CD4-positive, alpha-beta T cell (primary cell): ENCODE data around the gene TPD52L3. TPM values are rescaled to one million over a fixed set of nuclear protein-coding genes. Genes with fewer than 3 reads are reported as not detected.

Experiments
- ATAC-seq: fragments of 200-7000 bp; cut with Tn5 transposase; one replicate; pipeline ENCODE4 v1.10.0; 2022; ENCODE audit warnings: mild to moderate bottlenecking; ENCODE audit not compliant: poor library complexity
- CTCF ChIA-PET: fragments of 350-600 bp; sonication (Branson Sonifier 250); formaldehyde crosslinking; loops from one replicate; lab custom pipeline; 2021; ENCODE audit warnings: antibody characterized with exemption, inconsistent platforms; lab: Charles Lee
- POLR2A ChIA-PET: fragments of 350-600 bp; sonication (Branson Sonifier 250); formaldehyde crosslinking; loops from one replicate; lab custom pipeline; 2021; ENCODE audit warnings: antibody characterized with exemption, inconsistent platforms; lab: Charles Lee
- DNase-seq, 14 experiments: peaks; one replicate each; pipeline ENCODE4 v3.0.0-alpha.2; 2013 to 2020; ENCODE audit warnings: mixed read lengths in 2 of 14
- H3K27ac ChIP-seq, 2 donors: one replicate each; pipeline versions ENCODE4 v1.5.1 to v1.7.0; 2013; ENCODE audit warnings: low read length in 2 of 2, low read depth in 1 of 2, mild to moderate bottlenecking in 1 of 2
- H3K27me3 ChIP-seq, 2 experiments: 1 replicate in 1 of 2; 2 replicates in 1 of 2; pipeline versions ENCODE4 v1.6.1 to v1.7.0; 2013; ENCODE audit warnings: low read length in 2 of 2, control low read depth in 1 of 2, mild to moderate bottlenecking in 1 of 2, moderate library complexity in 1 of 2; ENCODE audit not compliant: insufficient read depth in 2 of 2, control insufficient read depth in 1 of 2
- H3K36me3 ChIP-seq: one replicate; pipeline ENCODE4 v1.6.1; 2013; ENCODE audit warnings: low read length, control low read depth; ENCODE audit not compliant: insufficient read depth
- H3K4me1 ChIP-seq: one replicate; pipeline ENCODE4 v1.6.1; 2013; ENCODE audit warnings: low read length, control low read depth; ENCODE audit not compliant: insufficient read depth
- H3K4me3 ChIP-seq: one replicate; pipeline ENCODE4 v1.5.1; 2013; ENCODE audit warnings: mild to moderate bottlenecking, low read length, moderate library complexity
- H3K9me3 ChIP-seq, 2 experiments: 1 replicate in 1 of 2; 2 replicates in 1 of 2; pipeline versions ENCODE4 v1.6.1 to v1.7.0; 2013; ENCODE audit warnings: low read length in 2 of 2, mild to moderate bottlenecking in 2 of 2, control low read depth in 1 of 2, moderate library complexity in 1 of 2; ENCODE audit not compliant: control insufficient read depth in 1 of 2, insufficient read depth in 1 of 2
- H3K27ac Mint-ChIP-seq: one replicate; pipeline ENCODE4 v1.8.0; 2020; ENCODE audit warnings: mixed read lengths
- H3K27me3 Mint-ChIP-seq: one replicate; pipeline ENCODE4 v1.8.0; 2021; ENCODE audit warnings: mixed read lengths
- H3K36me3 Mint-ChIP-seq: one replicate; pipeline ENCODE4 v1.8.0; 2021; ENCODE audit warnings: low read depth, mixed read lengths
- H3K4me1 Mint-ChIP-seq: one replicate; pipeline ENCODE4 v1.8.0; 2021; ENCODE audit warnings: low read depth, mixed read lengths
- H3K4me3 Mint-ChIP-seq: one replicate; pipeline ENCODE4 v1.8.0; 2020; ENCODE audit warnings: mild to moderate bottlenecking, mixed read lengths
- H3K9me3 Mint-ChIP-seq: one replicate; pipeline ENCODE4 v1.8.0; 2020; ENCODE audit warnings: mixed read lengths
- CTCF ChIP-seq: fragments of 200-600 bp; IDR thresholded peaks from one replicate; pipeline ENCODE4 v1.8.0; 2022; ENCODE audit warnings: antibody characterized with exemption, mild to moderate bottlenecking
- intact Hi-C, 2 experiments: fragments of 100-400 bp; cut with DNase I in 1 of 2; cut with micrococcal nuclease in 1 of 2; formaldehyde crosslinking; loops; one replicate each; pipeline versions ENCODE4 v1.15.1 to v1.9.0; 2023 to 2025; cut with DNase I, micrococcal nuclease
- total RNA-seq, 174 experiments: library from RNA in 2 of 174; stranded (reverse) in 2 of 174; gene quantifications; one replicate each; pipeline ENCODE4 v1.2.3 and lab custom pipeline; 2021 to 2026

Gene TPD52L3
- total RNA-seq, 2 experiments from 2014 or later: not detected

- ATAC-seq (no peak), DNase-seq (no peak)
- TF ChIP-seq CTCF: no peak
- Mint-ChIP-seq H3K27me3 (peaks cover 8% of the 10 kb centered on the region), H3K4me1 (no peaks in the 10 kb centered on the region), H3K4me3 (no peak overlapping the region), H3K36me3 (no peaks in the 10 kb centered on the region), H3K27ac (no peak overlapping the region), H3K9me3 (no peaks in the 10 kb centered on the region)
- H3K4me3 ChIP-seq: no peak overlapping the region
- H3K36me3 ChIP-seq: no peaks in the 10 kb centered on the region
- H3K27me3 ChIP-seq: no peaks in the 10 kb centered on the region
- H3K4me1 ChIP-seq: no peaks in the 10 kb centered on the region
- H3K27ac ChIP-seq: no peak overlapping the region
- intact Hi-C loops: loop anchor here (5.0 to 10.0 kb wide), 4 partner anchors 136 to 383 kb away; no protein-coding TSS in a partner anchor
- POLR2A ChIA-PET: no interaction called here
- no peaks in the 10 kb centered on the region for H3K9me3 ChIP-seq
- CTCF ChIA-PET: no interaction called here
Observed at GRCh38 chr9:6351737-6352136, 23.6 kb downstream of the TPD52L3 start.

- ChIA-PET CTCF (no interaction called here), POLR2A (interaction anchor here (1.2 kb wide), 1 partner anchor 59 kb away, joined by 8 read pairs; the partner anchor contains the start of gene UHRF2)
- no peak overlapping the region for H3K27ac Mint-ChIP-seq
Observed at GRCh38 chr9:6354072-6354686, 26.0 kb downstream of the TPD52L3 start.

GRCh38 chr9:6355728-6356127 lies 27.6 kb downstream of the TPD52L3 start:
- H3K27me3 ChIP-seq: no peaks in the 10 kb centered on the region
- Mint-ChIP-seq H3K27me3 (peaks cover 6% of the 10 kb centered on the region), H3K9me3 (no peaks in the 10 kb centered on the region), H3K27ac (no peak overlapping the region), H3K4me3 (no peak overlapping the region), H3K4me1 (no peaks in the 10 kb centered on the region), H3K36me3 (no peaks in the 10 kb centered on the region)
- no peak for DNase-seq
- ChIA-PET POLR2A (no interaction called here), CTCF (interaction anchor here (0.7 to 1.5 kb wide), 2 partner anchors 170 to 212 kb away, joined by 3 read pairs; no protein-coding TSS in a partner anchor)
- intact Hi-C loops: loop anchor here (2.0 to 10.0 kb wide), 3 partner anchors 57 to 379 kb away; partner anchors contain the start of gene UHRF2 (in 1 of the 2)
- no peaks in the 10 kb centered on the region for H3K36me3 ChIP-seq
- ATAC-seq: no peak
- H3K4me3 ChIP-seq: no peak overlapping the region
- H3K4me1 ChIP-seq: no peaks in the 10 kb centered on the region
- TF ChIP-seq CTCF: no peak
- H3K27ac ChIP-seq: no peak overlapping the region
- no peaks in the 10 kb centered on the region for H3K9me3 ChIP-seq

More at GRCh38 chr9:6354072-6354686, 26.0 kb downstream of the TPD52L3 start:
- H3K4me3 Mint-ChIP-seq: no peak overlapping the region
- peak; percentile 80 for TF ChIP-seq CTCF
- Histone ChIP-seq H3K4me3 (no peak overlapping the region), H3K27ac (no peak overlapping the region), H3K36me3 (no peaks in the 10 kb centered on the region), H3K4me1 (no peaks in the 10 kb centered on the region), H3K27me3 (no peaks in the 10 kb centered on the region), H3K9me3 (no peaks in the 10 kb centered on the region)
- ATAC-seq (peak; percentile 85), DNase-seq (peak in 10 of 14 experiments; percentile 2 to 74 (median 11))
- H3K4me1 Mint-ChIP-seq: no peaks in the 10 kb centered on the region
- H3K9me3 Mint-ChIP-seq: no peaks in the 10 kb centered on the region
- peaks cover 6% of the 10 kb centered on the region for H3K27me3 Mint-ChIP-seq
- intact Hi-C loops: loop anchor here (1.0 to 10.0 kb wide), 7 partner anchors 59 to 381 kb away; partner anchors contain the start of gene UHRF2 (in 1 of the 2)
- H3K36me3 Mint-ChIP-seq: no peaks in the 10 kb centered on the region
